GM11168 (cell line): Measurements from ENCODE around the gene TRA2B.

Experiments used
- in situ Hi-C: fragments of 300-500 bp; cut with MboI; formaldehyde crosslinking; loops from one replicate; pipeline ENCODE4 v1.12.0; 2022; ENCODE audit warnings: low sequenced_read_pairs; ENCODE audit not compliant: unreplicated experiment

TRA2B gene

DNA sequence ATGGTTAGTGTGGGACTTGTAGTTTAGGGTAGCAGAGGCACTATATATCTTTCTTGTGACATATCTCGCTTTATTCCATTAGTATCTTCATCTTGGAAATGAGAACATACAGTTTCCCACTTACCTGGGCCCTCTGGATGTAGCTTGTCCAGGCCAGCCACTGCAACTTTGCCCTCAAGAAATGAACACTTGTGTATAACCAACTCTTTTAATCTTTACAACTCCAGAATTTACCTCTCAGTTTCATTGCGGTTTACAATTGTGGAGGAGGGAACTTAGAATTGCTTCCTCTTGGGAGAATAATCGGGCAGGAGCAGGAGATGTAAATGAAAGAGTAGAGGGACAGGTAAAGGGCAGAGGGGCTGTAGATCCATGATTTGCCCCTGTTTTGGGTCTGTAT is 18.4 kb upstream of the TRA2B start:
- in situ Hi-C loops: no loop called here

GRCh38 chr3:185954366-185954723 is 16.5 kb upstream of the TRA2B start:
- in situ Hi-C loops: no loop called here

DNA sequence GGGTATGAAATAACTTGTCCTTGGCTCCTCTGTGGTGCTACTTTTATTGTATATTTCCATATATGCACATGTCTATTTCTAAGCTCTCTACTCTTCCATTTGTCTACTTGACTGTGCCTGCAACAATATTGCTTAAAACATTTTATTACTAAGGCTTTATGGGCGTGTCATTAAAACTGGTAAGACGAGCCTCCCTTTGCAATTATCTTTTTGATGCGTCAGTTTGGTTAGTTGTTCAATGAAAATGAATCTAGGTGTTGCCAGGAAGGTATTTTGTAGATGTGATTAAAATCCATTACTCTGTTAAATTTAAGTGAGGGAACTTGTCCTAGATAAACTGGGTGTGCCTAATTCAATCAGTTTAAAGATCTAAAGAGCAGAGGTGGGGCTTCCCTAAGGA is 12.9 kb upstream of the TRA2B start:
- in situ Hi-C loops: no loop called here

DNA sequence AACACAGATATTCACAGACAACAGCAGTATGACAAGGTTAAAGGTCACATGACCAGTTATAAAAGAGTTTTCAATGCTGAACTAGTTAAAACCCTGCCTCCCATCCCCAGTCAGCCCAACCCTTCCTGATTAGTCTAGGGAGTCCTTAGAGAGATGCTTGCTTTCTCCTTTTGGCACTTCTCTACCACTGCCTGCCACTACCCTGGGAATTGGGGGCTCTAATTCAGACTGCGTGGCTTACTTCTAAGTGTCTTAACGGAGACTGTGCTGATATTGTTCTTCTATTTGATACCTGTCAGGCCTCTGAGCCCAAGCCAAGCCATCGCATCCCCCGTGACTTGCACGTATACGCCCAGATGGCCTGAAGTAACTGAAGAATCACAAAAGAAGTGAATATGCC is 11.7 kb upstream of the TRA2B start:
- in situ Hi-C loops: no loop called here

DNA sequence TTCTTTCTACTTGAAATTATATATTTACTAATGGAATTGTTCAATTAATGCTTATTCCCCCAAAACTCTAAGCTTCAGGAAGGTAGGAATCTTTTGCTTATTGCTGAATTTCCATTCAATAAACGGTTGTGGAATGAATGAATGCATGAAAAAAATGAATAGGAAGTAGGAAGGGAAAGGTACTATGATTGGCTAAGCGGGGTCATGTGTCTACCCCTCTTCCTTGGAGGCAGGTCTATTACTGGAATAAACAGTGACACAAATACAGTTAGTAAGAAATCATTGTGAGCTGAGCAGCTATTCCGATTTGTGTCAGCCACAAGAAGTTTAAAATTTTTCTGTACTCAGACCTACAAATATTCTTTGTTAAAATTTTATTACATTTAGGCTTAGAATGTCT is 10.5 kb upstream of the TRA2B start:
- in situ Hi-C loops: no loop called here

DNA sequence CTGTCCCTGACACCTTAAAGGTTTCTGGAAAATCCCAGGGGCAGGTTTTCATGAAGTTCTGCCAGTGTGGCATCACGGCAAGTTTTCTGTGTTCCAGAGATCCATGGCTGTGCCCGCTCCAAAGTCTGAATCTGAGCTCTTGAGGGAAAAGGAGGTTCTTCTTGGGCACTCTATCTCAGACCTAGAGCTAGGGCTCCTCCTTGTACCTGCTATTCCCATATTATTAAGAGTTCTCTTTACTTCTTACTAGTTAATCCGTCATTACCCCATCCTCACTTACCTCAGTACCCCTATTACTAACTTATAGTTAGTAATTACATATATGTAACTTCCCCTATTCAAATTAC is 5.9 kb upstream of the TRA2B start:
- in situ Hi-C loops: no loop called here

- in situ Hi-C loops: no loop called here
Observed at GRCh38 chr3:185942907-185943759, 5.3 kb upstream of the TRA2B start.

- in situ Hi-C loops: no loop called here
Observed at GRCh38 chr3:185942396-185942795, 4.6 kb upstream of the TRA2B start.

- in situ Hi-C loops: no loop called here
Observed at GRCh38 chr3:185940951-185941350, 3.1 kb upstream of the TRA2B start.

DNA sequence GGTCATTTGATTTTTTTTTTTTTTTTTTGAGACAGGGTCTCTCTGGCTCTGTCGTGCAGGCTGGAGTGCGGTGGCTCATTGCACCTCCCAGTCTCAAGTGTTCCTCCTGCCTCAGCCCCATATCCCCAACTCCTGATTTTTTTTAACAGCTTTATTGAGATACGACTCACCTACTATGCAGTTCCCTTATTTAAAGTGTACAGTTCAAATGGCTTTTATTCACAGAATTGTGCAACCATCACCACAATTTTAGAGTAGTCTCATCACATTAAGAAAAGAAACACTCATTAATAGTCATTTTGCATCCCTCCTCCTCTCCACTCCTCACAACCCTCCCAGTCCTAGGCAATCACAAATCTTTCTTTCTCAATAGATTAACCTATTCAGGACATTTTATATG is 1.9 kb upstream of the TRA2B start:
- in situ Hi-C loops: no loop called here

DNA sequence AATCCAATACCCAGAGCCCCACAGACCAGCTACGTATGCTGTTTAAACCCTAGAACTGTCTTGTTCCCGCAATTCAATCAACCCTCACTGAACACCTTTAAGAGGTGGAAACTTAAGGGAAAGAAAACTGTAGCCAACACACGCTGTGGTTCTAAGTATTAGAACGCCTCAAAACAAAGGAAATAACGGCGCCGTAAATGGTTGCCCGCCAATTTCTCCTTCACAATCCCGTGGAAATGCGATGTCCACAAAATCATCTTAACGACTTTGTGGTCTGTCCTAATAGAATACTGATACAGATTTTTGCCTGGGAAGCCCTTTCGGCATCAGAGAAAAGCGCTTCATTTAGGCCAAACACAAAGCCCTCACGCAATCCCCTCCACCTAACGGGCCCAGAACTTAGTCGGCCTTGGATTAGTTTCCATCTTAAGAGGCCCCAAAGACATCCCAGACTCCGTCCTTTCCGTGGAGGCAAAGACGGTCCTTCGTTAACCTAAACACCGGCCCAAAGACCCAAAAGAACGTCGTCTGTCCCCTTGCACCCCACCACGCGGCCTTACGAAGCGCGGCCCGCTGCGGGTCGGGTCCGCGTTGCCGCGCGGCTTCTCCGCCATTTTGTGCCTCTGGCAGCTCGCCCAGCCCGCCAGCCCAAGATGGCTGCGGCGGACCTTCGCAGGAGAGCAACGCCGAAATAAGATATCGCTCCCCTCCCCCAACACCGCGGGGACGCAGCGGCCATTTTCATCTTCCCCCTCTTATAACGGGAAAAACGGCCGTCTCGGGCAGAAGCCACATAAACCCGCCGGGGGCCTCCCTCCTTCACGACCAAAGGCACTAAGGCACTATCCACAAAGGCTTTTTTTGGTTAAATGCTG is 763 bp downstream of the TRA2B start:
- in situ Hi-C loops: no loop called here

- in situ Hi-C loops: no loop called here
Observed at GRCh38 chr3:185936273-185936629, 1.6 kb downstream of the TRA2B start.

- in situ Hi-C loops: no loop called here
Observed at GRCh38 chr3:185935465-185936272, 2.1 kb downstream of the TRA2B start.

GRCh38 chr3:185934767-185935464 is 2.9 kb downstream of the TRA2B start:
- in situ Hi-C loops: no loop called here

- in situ Hi-C loops: no loop called here
Observed at GRCh38 chr3:185934174-185934557, 3.6 kb downstream of the TRA2B start.

DNA sequence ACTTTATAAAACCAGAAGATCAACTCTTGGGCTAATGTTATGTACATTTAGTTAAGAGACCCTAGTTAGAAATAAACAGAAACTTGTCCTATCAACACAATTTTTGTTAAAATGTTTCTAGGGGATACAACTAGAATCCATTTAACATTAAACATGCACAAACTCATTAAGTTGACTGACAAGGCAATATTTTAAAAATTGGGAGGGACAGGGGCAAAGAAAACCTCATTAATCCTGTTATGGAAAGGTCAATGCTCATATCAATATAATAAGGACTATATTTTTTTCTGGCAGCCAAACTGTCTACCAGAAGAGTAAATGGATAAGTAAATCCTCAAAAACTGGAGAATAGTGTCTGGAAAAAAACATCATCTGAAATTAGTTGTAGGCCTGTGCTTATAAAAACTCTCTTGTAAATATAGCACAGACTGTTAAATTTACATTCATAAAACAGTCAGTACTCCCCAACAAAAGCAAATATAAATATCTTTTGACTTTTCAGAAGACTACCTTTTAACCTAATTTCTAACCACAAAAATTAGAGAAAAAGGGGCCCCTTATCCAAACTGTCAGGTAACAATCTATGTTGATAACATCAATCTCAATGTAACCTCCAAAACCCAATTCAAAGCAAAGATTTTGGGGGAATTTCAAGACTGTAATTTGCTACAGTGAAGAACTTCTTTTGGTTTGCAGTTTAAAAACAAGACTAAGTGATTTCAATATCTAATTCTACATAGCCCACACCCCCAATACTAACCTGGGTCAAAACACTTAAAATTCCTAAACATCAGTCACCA is 4.2 kb downstream of the TRA2B start:
- in situ Hi-C loops: no loop called here

GRCh38 chr3:185931777-185932612 is 5.8 kb downstream of the TRA2B start:
- in situ Hi-C loops: no loop called here

GRCh38 chr3:185930393-185931107 is 7.3 kb downstream of the TRA2B start:
- in situ Hi-C loops: no loop called here
